GM19239 (cell line): ENCODE data around the gene ZKSCAN7.
"Not testable (repeated sequence)": the region's sequence is repeated elsewhere in the genome, so short reads cannot be mapped to it uniquely, and the experiment has no call there.

Source experiments
- DNase-seq: peaks from one replicate; pipeline ENCODE4 v3.0.0; 2011; ENCODE audit warnings: low spot score; ENCODE audit not compliant: insufficient read length
- FAIRE-seq: peaks from 2 replicates; lab custom pipeline; 2011; peaks lifted over from hg19 to GRCh38; lab: Jason Lieb, UNC

Gene ZKSCAN7

GRCh38 chr3:44554626-44555592 lies at the start of gene ZKSCAN7:
TSS of gene ZKSCAN7 (plus strand) at chr3:44555193. CDS start at chr3:44557048, 1,855 bp downstream.
- DNase-seq (peak; percentile 76), FAIRE-seq (peak; percentile 82)

- FAIRE-seq (no peak), DNase-seq (no peak)
Observed at GRCh38 chr3:44506556-44506955, 48.4 kb upstream of the ZKSCAN7 start.

- DNase-seq (no peak), FAIRE-seq (no peak)
Observed at GRCh38 chr3:44506961-44507360, 48.0 kb upstream of the ZKSCAN7 start.

GRCh38 chr3:44509393-44509921 lies 45.5 kb upstream of the ZKSCAN7 start:
- FAIRE-seq (no peak), DNase-seq (no peak)

- peak; percentile 83 for FAIRE-seq
Observed at GRCh38 chr3:44510000-44510368, 45.0 kb upstream of the ZKSCAN7 start.

GRCh38 chr3:44511238-44511566 lies 43.8 kb upstream of the ZKSCAN7 start:
- FAIRE-seq (peak; percentile 4), DNase-seq (no peak)

More at GRCh38 chr3:44510000-44510368, 45.0 kb upstream of the ZKSCAN7 start:
- DNase-seq, result peak; percentile 35

- no peak for FAIRE-seq
- DNase-seq, result no peak
Observed at GRCh38 chr3:44513513-44513912, 41.5 kb upstream of the ZKSCAN7 start.

GRCh38 chr3:44516230-44516629 lies 38.8 kb upstream of the ZKSCAN7 start:
- DNase-seq (no peak), FAIRE-seq (no peak)

- DNase-seq, result no peak
- FAIRE-seq, result no peak
Observed at GRCh38 chr3:44518782-44519156, 36.2 kb upstream of the ZKSCAN7 start.

GRCh38 chr3:44521721-44522120 lies 33.3 kb upstream of the ZKSCAN7 start:
- FAIRE-seq, result no peak

GRCh38 chr3:44522494-44522933 lies 32.5 kb upstream of the ZKSCAN7 start:
- FAIRE-seq, result no peak
- no peak for DNase-seq

More at GRCh38 chr3:44521721-44522120, 33.3 kb upstream of the ZKSCAN7 start:
- no peak for DNase-seq

- no peak for FAIRE-seq
Observed at GRCh38 chr3:44525060-44525459, 29.9 kb upstream of the ZKSCAN7 start.

GRCh38 chr3:44529927-44530326 lies 25.1 kb upstream of the ZKSCAN7 start:
- DNase-seq, result no peak
- no peak for FAIRE-seq

More at GRCh38 chr3:44525060-44525459, 29.9 kb upstream of the ZKSCAN7 start:
- DNase-seq, result no peak

- FAIRE-seq (no peak), DNase-seq (no peak)
Observed at GRCh38 chr3:44530911-44531310, 24.1 kb upstream of the ZKSCAN7 start.

- not testable (repeated sequence) for FAIRE-seq, DNase-seq
Observed at GRCh38 chr3:44534659-44535058, 20.3 kb upstream of the ZKSCAN7 start.

GRCh38 chr3:44535364-44535763 lies 19.6 kb upstream of the ZKSCAN7 start:
- no peak for FAIRE-seq

GRCh38 chr3:44544811-44545210 lies 10.2 kb upstream of the ZKSCAN7 start:
- not testable (repeated sequence) for DNase-seq, FAIRE-seq

More at GRCh38 chr3:44535364-44535763, 19.6 kb upstream of the ZKSCAN7 start:
- no peak for DNase-seq

- peak; percentile 58 for FAIRE-seq
- peak; percentile 6 for DNase-seq
Observed at GRCh38 chr3:44555723-44556122, 730 bp downstream of the ZKSCAN7 start.

GRCh38 chr3:44557074-44557473 lies 2.1 kb downstream of the ZKSCAN7 start:
- DNase-seq, result no peak
- no peak for FAIRE-seq

- DNase-seq (no peak), FAIRE-seq (no peak)
Observed at GRCh38 chr3:44561076-44561475, 6.1 kb downstream of the ZKSCAN7 start.

- DNase-seq, result no peak
- no peak for FAIRE-seq
Observed at GRCh38 chr3:44562147-44562546, 7.2 kb downstream of the ZKSCAN7 start.
